Hematopoietic multipotent progenitor cell treated with erythropoietin and hydrocortisone succinate and interleukin-3 and kit ligand, for 4 days (in vitro differentiated cells): Measurements from ENCODE around the gene SLC23A2.
"Not testable (repeated sequence)": the region's sequence is repeated elsewhere in the genome, so short reads cannot be mapped to it uniquely, and the experiment has no call there.

ENCODE experiments used
- DNase-seq: peaks from one replicate; pipeline ENCODE4 v3.0.0-alpha.2; 2015

Gene SLC23A2

GRCh38 chr20:4929686-4930397 is 71.5 kb downstream of the SLC23A2 start:
- DNase-seq: peak; percentile 57

GRCh38 chr20:4926531-4927156 is 74.7 kb downstream of the SLC23A2 start:
- no peak for DNase-seq

- peak; percentile 37 for DNase-seq
Observed at GRCh38 chr20:4925842-4926530, 75.3 kb downstream of the SLC23A2 start.

- no peak for DNase-seq
Observed at GRCh38 chr20:4924446-4924845, 76.9 kb downstream of the SLC23A2 start.

- DNase-seq: no peak
Observed at GRCh38 chr20:4924032-4924431, 77.3 kb downstream of the SLC23A2 start.

- DNase-seq: no peak
Observed at GRCh38 chr20:4922186-4922585, 79.1 kb downstream of the SLC23A2 start.

- DNase-seq: not testable (repeated sequence)
Observed at GRCh38 chr20:4921271-4921670, 80.0 kb downstream of the SLC23A2 start.

- no peak for DNase-seq
Observed at GRCh38 chr20:4920655-4921054, 80.7 kb downstream of the SLC23A2 start.

- no peak for DNase-seq
Observed at GRCh38 chr20:4920131-4920530, 81.2 kb downstream of the SLC23A2 start.

- DNase-seq: no peak
Observed at GRCh38 chr20:4919047-4919704, 82.1 kb downstream of the SLC23A2 start.

GRCh38 chr20:4918473-4918872 is 82.8 kb downstream of the SLC23A2 start:
- no peak for DNase-seq

GRCh38 chr20:4916971-4917881 is 84.1 kb downstream of the SLC23A2 start:
- no peak for DNase-seq

- no peak for DNase-seq
Observed at GRCh38 chr20:4913147-4913546, 88.2 kb downstream of the SLC23A2 start.

- no peak for DNase-seq
Observed at GRCh38 chr20:4912380-4913142, 88.7 kb downstream of the SLC23A2 start.

GRCh38 chr20:4910951-4911350 is 90.4 kb downstream of the SLC23A2 start:
- no peak for DNase-seq

GRCh38 chr20:4905613-4906012 is 95.7 kb downstream of the SLC23A2 start:
- peak; percentile 63 for DNase-seq

- DNase-seq: no peak
Observed at GRCh38 chr20:4905195-4905594, 96.1 kb downstream of the SLC23A2 start.

- no peak for DNase-seq
Observed at GRCh38 chr20:4904127-4904860, 97.0 kb downstream of the SLC23A2 start.

GRCh38 chr20:4902788-4903187 is 98.5 kb downstream of the SLC23A2 start:
- no peak for DNase-seq

GRCh38 chr20:4901031-4901818 is 100.1 kb downstream of the SLC23A2 start:
- no peak for DNase-seq
